Stimulated activated effector memory CD8-positive, alpha-beta T cell treated with anti-CD3 and anti-CD28 coated beads, Interleukin-12 subunit alpha, Interleukin-12 subunit beta, amount 100 ng/mL, for 72 hours (primary cell): ENCODE measurements around the gene NOC2L.
A peak's percentile ranks its signal among the peaks of the same experiment; 100 is the strongest.
"Not testable (repeated sequence)": the region's sequence is repeated elsewhere in the genome, so short reads cannot be mapped to it uniquely, and the experiment has no call there.

Experiments used
- ATAC-seq: fragments of 150-1000 bp; cut with Tn5 transposase; 2 replicates; pipeline ENCODE4 v1.10.0; 2021
- DNase-seq, 2 donors: peaks; one replicate each; pipeline ENCODE4 v3.0.0; 2021 to 2022; ENCODE audit warnings: low spot score in 2 of 2
- H3K27ac Mint-ChIP-seq: one replicate; pipeline ENCODE4 v1.8.0; 2022; ENCODE audit warnings: mild to moderate bottlenecking, mixed read lengths
- H3K36me3 Mint-ChIP-seq: one replicate; pipeline ENCODE4 v1.8.0; 2022; ENCODE audit warnings: mild to moderate bottlenecking, mixed read lengths
- H3K4me1 Mint-ChIP-seq: one replicate; pipeline ENCODE4 v1.8.0; 2022; ENCODE audit warnings: mixed read lengths
- H3K4me3 Mint-ChIP-seq: one replicate; pipeline ENCODE4 v1.8.0; 2022; ENCODE audit warnings: mild to moderate bottlenecking, mixed read lengths
- H3K9me3 Mint-ChIP-seq: one replicate; pipeline ENCODE4 v1.8.0; 2022; ENCODE audit warnings: mixed read lengths

Gene NOC2L

GRCh38 chr1:906600-907420 lies 52.2 kb downstream of the NOC2L start:
- H3K4me1 Mint-ChIP-seq = peaks cover 8% of the 10 kb centered on the region

GRCh38 chr1:905811-906599 lies 53.1 kb downstream of the NOC2L start:
- peak overlapping the region; percentile 8 for H3K4me3 Mint-ChIP-seq
- no peaks in the 10 kb centered on the region for H3K36me3 Mint-ChIP-seq
- DNase-seq = no peak
- ATAC-seq = no peak
- H3K4me1 Mint-ChIP-seq = peaks cover 4% of the 10 kb centered on the region
- no peak overlapping the region for H3K27ac Mint-ChIP-seq
- no peaks in the 10 kb centered on the region for H3K9me3 Mint-ChIP-seq

More at GRCh38 chr1:906600-907420, 52.2 kb downstream of the NOC2L start:
- Mint-ChIP-seq H3K27ac (no peak overlapping the region), H3K9me3 (no peaks in the 10 kb centered on the region), H3K4me3 (peak overlapping the region; percentile 8), H3K36me3 (no peaks in the 10 kb centered on the region)
- ATAC-seq = peak; percentile 58
- DNase-seq = no peak

- H3K4me3 Mint-ChIP-seq = peak overlapping the region; percentile 62
- ATAC-seq = peak; percentile 14
- H3K9me3 Mint-ChIP-seq = no peaks in the 10 kb centered on the region
- no peaks in the 10 kb centered on the region for H3K4me1 Mint-ChIP-seq
- peak in 1 of 2 donors; percentile 52 for DNase-seq
- no peak overlapping the region for H3K27ac Mint-ChIP-seq
- no peaks in the 10 kb centered on the region for H3K36me3 Mint-ChIP-seq
Measured at GRCh38 chr1:905071-905749, 53.8 kb downstream of the NOC2L start.

- ATAC-seq = peak; percentile 87
- H3K4me1 Mint-ChIP-seq = no peaks in the 10 kb centered on the region
- H3K27ac Mint-ChIP-seq = no peak overlapping the region
Measured at GRCh38 chr1:904310-904950, 54.6 kb downstream of the NOC2L start.

GRCh38 chr1:903721-904271 lies 55.3 kb downstream of the NOC2L start:
- H3K27ac Mint-ChIP-seq = no peak overlapping the region
- ATAC-seq (no peak), DNase-seq (peak in 1 of 2 donors; percentile 49)
- H3K36me3 Mint-ChIP-seq = no peaks in the 10 kb centered on the region
- H3K4me1 Mint-ChIP-seq = peaks cover 1% of the 10 kb centered on the region
- no peaks in the 10 kb centered on the region for H3K9me3 Mint-ChIP-seq
- peak overlapping the region; percentile 62 for H3K4me3 Mint-ChIP-seq

More at GRCh38 chr1:904310-904950, 54.6 kb downstream of the NOC2L start:
- peak overlapping the region; percentile 62 for H3K4me3 Mint-ChIP-seq
- no peaks in the 10 kb centered on the region for H3K9me3 Mint-ChIP-seq
- peak; percentile 92 to 94 for DNase-seq
- H3K36me3 Mint-ChIP-seq = no peaks in the 10 kb centered on the region

DNA sequence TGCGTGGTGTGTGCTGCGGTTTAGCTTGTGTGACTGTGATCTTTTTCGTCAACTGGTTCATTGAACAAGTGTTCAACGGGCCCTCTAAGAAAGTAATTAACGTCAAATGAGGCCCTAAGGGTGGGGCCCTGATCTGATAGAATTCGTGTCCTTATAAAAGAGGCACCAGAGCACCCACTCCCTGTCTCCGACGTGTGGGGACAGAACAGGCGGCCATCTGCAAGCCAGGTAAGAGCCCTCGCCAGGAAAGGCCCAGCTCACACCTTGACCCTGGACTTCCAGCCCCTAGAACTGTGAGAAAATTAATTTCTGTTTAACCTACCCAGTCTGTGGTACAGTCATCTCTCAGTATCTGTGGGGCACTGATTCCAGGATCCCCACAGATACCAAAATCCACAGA lies 55.8 kb downstream of the NOC2L start:
- Mint-ChIP-seq H3K9me3 (no peaks in the 10 kb centered on the region), H3K27ac (no peak overlapping the region), H3K4me1 (peaks cover 6% of the 10 kb centered on the region), H3K36me3 (no peaks in the 10 kb centered on the region), H3K4me3 (peak overlapping the region; percentile 62)
- ATAC-seq (no peak), DNase-seq (no peak)

DNA sequence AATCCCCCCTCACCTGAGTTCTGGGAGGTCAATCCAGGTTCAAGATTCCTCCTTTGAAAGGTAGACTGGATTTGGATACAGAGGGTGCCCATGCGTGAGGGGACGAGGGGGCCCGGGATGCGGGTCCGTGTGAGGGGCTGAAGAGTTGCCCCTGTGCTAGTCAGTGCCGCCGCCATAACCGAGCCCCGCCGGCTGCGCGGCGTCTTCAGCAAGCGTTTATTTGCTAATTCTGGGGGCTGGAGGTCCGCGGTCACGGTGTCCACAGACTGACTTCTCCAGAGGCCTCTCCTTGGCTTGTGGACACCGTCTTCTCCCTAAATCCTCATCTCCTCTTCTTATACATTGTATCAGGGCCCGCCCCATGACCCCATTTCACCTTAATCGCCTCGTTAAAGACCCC lies 56.3 kb downstream of the NOC2L start:
- Mint-ChIP-seq H3K4me1 (peaks cover 11% of the 10 kb centered on the region), H3K9me3 (peaks cover 4% of the 10 kb centered on the region), H3K27ac (no peak overlapping the region), H3K36me3 (no peaks in the 10 kb centered on the region), H3K4me3 (peak overlapping the region; percentile 62)
- DNase-seq (no peak), ATAC-seq (no peak)

- H3K4me1 Mint-ChIP-seq = peaks cover 12% of the 10 kb centered on the region
- no peaks in the 10 kb centered on the region for H3K36me3 Mint-ChIP-seq
- DNase-seq = no peak
- no peak for ATAC-seq
- no peak overlapping the region for H3K27ac Mint-ChIP-seq
- peaks cover 4% of the 10 kb centered on the region for H3K9me3 Mint-ChIP-seq
- no peak overlapping the region for H3K4me3 Mint-ChIP-seq
Measured at GRCh38 chr1:901108-901859, 57.8 kb downstream of the NOC2L start.

GRCh38 chr1:899636-900317 lies 59.3 kb downstream of the NOC2L start:
- Mint-ChIP-seq H3K4me1 (peaks cover 12% of the 10 kb centered on the region), H3K4me3 (no peak overlapping the region), H3K36me3 (no peaks in the 10 kb centered on the region), H3K27ac (no peak overlapping the region), H3K9me3 (peaks cover 4% of the 10 kb centered on the region)
- no peak for DNase-seq
- ATAC-seq = no peak

DNA sequence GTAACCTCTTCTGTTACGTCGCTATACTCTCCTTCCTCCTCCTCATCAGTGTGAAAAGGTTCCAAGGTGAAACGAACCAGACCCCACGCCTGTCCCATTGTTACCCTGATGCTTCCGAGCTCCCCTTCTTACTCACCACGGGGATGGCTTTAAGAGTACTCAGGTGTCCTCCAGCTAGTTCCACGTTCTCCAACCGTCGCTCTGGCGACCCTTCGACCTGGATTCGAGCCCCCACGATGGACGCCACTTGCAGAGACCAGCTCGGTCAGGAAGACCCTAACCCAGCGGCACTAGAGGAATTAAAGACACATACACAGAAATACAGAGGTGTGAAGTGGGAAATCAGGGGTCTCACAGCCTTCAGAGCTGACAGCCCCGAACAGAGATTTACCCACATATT lies 61.1 kb downstream of the NOC2L start:
- not testable (repeated sequence) for H3K27ac Mint-ChIP-seq, ATAC-seq, H3K9me3 Mint-ChIP-seq, DNase-seq, H3K36me3 Mint-ChIP-seq, H3K4me3 Mint-ChIP-seq
- peaks cover 12% of the 10 kb centered on the region for H3K4me1 Mint-ChIP-seq

GRCh38 chr1:897226-897625 lies 61.8 kb downstream of the NOC2L start:
- Mint-ChIP-seq H3K36me3 (no peaks in the 10 kb centered on the region), H3K9me3 (peaks cover 4% of the 10 kb centered on the region), H3K4me1 (peaks cover 12% of the 10 kb centered on the region), H3K27ac (no peak overlapping the region), H3K4me3 (no peak overlapping the region)
- DNase-seq = no peak
- no peak for ATAC-seq
